ENCODE measurements around the gene IL17REL.

IL17REL gene

GRCh38 chr22:49962012-49962750 lies 50.4 kb downstream of the IL17REL start:
- no peak for TF ChIP-seq ZNF274 (IDR thresholded peaks at IDR 0.05; ENCODE audit: low read depth, low read length)
- H3K4me3 ChIP-seq (ENCODE audit: low read length) = peak overlapping the region; percentile 72

GRCh38 chr22:49961601-49962011 lies 51.0 kb downstream of the IL17REL start:
- H3K4me3 ChIP-seq (ENCODE audit: low read length) = peak overlapping the region; percentile 72
- TF ChIP-seq ZNF274 (IDR thresholded peaks at IDR 0.05; ENCODE audit: low read depth, low read length) = no peak

DNA sequence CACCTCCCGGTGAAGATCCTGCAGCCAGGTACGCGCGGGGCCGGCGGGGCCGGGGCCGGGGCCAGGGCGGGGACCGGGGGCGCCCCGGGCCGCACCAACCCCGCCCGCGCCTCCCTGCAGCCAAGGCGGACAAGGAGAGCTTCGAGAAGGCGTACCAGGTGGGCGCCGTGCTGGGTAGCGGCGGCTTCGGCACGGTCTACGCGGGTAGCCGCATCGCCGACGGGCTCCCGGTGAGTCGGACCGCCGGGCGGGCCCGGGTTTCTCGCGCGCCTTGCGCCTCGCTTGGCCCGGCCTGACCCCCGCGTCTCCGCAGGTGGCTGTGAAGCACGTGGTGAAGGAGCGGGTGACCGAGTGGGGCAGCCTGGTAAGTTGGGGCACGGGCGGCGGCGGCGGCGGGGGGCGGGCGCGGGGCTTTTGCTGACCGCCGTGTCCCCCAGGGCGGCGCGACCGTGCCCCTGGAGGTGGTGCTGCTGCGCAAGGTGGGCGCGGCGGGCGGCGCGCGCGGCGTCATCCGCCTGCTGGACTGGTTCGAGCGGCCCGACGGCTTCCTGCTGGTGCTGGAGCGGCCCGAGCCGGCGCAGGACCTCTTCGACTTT lies 51.5 kb downstream of the IL17REL start:
- no peak for TF ChIP-seq ZNF274 (IDR thresholded peaks at IDR 0.05; ENCODE audit: low read depth, low read length)
- peak overlapping the region; percentile 72 for H3K4me3 ChIP-seq (ENCODE audit: low read length)

GRCh38 chr22:49960159-49961004 lies 52.2 kb downstream of the IL17REL start, which contains the start of gene PIM3:
Gene PIM3 (plus strand): TSS chr22:49960772. CDS start chr22:49960948, 176 bp downstream.
- peak within 1 kb of the TSS; percentile 72 for H3K4me3 ChIP-seq (ENCODE audit: low read length)
- no peak for TF ChIP-seq ZNF274 (IDR thresholded peaks at IDR 0.05; ENCODE audit: low read depth, low read length)

DNA sequence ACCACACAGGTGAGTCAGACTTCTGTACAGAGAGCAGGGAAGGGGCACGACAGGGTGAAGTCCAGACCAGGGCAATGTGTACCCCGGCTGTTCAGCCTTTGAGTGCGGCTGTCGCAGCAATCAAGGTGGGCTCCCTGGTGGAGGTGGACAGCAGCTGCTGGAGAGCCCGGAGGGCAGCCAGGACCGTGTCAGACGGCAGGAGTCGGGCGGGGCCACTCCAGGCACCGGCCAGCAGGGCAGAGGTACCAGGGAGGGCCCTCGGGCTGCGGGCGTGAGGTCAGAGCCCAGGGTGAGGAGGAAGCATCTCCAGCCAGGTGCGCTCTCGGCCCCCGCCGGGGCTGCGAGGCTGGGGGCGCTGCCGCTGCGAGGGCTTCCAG lies 52.8 kb downstream of the IL17REL start:
- no peak for TF ChIP-seq ZNF274 (IDR thresholded peaks at IDR 0.05; ENCODE audit: low read depth, low read length)
- H3K4me3 ChIP-seq (ENCODE audit: low read length) = peak overlapping the region; percentile 66; the same call in 1 of the 2 replicates

DNA sequence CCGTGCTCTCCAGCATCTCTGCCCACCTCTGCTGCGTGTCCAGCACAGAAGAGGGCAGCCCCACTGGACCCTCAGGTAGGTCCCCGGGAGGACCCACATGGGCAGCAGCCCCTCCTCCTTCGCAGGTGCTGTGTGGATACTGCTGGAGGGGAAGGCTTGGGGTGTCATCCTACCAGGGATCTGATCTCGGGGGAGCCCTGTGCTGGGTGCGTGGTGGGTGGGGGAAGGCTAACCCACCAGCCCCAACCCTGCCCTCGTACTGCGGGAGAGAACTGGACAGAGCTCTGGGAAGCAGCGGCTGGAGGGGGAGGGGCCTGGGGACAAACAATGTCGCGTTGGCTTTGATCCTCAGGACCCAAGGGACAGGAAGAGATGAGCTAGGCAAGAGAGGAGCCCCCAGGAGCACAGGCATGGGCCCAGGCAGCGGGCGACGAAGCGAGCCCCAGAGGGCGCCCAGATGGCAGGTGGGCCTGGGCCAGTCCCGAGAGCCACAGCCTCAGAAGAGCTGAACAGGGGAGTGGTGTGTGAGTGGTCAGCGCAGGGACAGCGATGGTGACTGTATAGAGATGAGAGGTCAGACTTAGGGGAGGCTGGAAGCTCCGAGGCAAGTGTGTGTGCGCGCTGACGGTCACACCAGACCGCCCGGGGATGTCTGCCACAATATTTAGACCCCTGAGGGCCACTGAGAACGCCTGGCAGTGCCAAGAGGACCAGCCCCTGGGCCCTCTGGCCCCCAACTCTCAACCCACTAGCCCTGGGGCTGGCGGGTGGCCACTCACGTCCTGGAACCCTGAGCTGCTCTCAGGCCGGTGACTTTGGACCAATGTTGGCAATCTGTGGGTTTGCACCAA lies 53.4 kb downstream of the IL17REL start:
- TF ChIP-seq ZNF274 (IDR thresholded peaks at IDR 0.05; ENCODE audit: low read depth, low read length) = no peak
- peak overlapping the region; percentile 66; the same call in 1 of the 2 replicates for H3K4me3 ChIP-seq (ENCODE audit: low read length)

- TF ChIP-seq ZNF274 (IDR thresholded peaks at IDR 0.05; ENCODE audit: low read depth, low read length) = no peak
- no peak overlapping the region for H3K4me3 ChIP-seq (ENCODE audit: low read length)
These were observed 54.1 kb downstream of the IL17REL start for GRCh38 chr22:49958366-49958921.

GRCh38 chr22:49957826-49958365 lies 54.7 kb downstream of the IL17REL start:
- H3K4me3 ChIP-seq (ENCODE audit: low read length) = no peak overlapping the region
- no peak for TF ChIP-seq ZNF274 (IDR thresholded peaks at IDR 0.05; ENCODE audit: low read depth, low read length)

DNA sequence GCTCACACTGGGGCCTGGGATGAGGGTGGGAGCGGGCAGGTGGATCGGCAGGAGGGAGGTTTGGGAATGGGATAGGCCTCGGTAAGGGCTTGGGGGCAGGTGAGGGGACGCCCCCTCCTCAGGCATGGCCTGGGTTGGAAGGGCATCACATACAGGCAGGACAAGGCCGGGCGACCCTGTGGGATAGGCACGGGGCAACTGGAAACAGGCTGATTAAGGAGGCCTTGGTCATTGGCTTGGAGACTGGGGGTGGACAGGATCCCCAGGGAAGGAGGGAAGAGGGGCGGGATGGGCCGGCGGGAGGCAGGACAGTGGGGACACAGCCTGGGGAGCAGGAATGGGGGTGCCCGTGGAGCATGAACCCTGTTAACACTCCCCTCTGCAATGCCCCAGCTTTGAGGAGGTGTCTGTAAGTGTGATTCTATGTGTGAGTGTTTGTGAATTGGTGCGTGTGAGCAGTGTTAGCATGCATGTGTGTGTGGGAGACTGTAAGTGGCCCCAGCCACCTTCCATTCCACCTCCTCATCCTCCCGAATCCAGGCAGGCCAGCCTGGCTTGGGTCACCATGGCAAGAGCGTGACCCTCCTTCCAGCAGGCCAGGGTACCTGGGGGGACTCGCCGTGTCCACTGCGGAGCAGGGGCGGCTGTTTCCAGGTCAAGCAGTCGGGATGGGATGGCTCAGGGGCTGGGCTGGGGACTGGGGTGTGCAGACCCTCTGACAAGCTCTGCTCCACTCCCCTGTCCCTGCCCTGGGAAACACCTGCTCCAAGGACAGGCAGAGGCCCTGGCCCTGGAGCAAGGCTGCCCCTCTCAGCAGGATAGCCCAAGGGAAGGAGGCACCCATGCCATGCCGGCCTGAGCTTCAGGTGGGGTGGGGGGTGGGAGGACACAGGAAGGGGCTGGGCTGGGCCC lies 55.4 kb downstream of the IL17REL start:
- no peak for TF ChIP-seq ZNF274 (IDR thresholded peaks at IDR 0.05; ENCODE audit: low read depth, low read length)
- no peak overlapping the region for H3K4me3 ChIP-seq (ENCODE audit: low read length)

DNA sequence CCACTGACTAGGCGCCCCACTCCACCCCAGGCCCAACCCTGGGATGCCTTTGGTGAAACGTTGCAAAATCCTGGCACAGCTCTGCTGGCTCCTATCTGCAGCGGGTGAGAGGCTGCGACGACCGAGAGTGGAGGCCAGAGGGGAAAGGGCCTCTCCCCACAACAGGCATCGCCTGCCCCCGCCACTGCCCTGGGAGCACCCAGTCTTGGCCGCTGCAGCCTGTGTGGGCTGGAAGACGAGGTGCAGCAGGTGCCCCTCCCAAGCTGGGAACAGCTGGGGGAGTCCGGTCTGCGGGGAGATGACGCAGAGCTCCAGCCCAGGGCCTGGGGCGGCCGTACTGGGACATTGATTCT lies 56.2 kb downstream of the IL17REL start:
- TF ChIP-seq ZNF274 (IDR thresholded peaks at IDR 0.05; ENCODE audit: low read depth, low read length) = no peak
- no peak overlapping the region for H3K4me3 ChIP-seq (ENCODE audit: low read length)

- no peak for TF ChIP-seq ZNF274 (IDR thresholded peaks at IDR 0.05; ENCODE audit: low read depth, low read length)
- no peak overlapping the region for H3K4me3 ChIP-seq (ENCODE audit: low read length)
These were observed 56.8 kb downstream of the IL17REL start for GRCh38 chr22:49955581-49956417.

Measured in GM08714 (cell line).